ENCODE data around the gene HTR6. TPM values are rescaled to one million over a fixed set of nuclear protein-coding genes. Genes with fewer than 3 reads are reported as not detected.

Gene HTR6
- total and polyA plus RNA-seq, 2 of the 4 experiments (the other 2 are of a cell fraction), result not detected

DNA sequence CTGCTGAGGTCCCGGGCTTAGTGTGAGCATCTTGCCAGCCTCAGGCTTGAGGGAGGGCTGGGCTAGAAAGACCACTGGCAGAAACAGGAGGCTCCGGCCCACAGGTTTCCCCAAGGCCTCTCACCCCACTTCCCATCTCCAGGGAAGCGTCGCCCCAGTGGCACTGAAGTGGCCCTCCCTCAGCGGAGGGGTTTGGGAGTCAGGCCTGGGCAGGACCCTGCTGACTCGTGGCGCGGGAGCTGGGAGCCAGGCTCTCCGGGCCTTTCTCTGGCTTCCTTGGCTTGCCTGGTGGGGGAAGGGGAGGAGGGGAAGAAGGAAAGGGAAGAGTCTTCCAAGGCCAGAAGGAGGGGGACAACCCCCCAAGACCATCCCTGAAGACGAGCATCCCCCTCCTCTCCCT is 7.2 kb upstream of the HTR6 start:
- TF ChIP-seq SMC3 (IDR thresholded peaks at IDR 0.05; ENCODE audit: low read depth, low read length) (no peak), CHD1 (IDR thresholded peaks at IDR 0.05; ENCODE audit: low read depth, low read length) (no peak), RFX5 (IDR thresholded peaks at IDR 0.05; ENCODE audit: low read depth, low read length) (no peak)
- ATAC-seq (ENCODE audit: low read depth) (no peak), DNase-seq (no peak)
- Histone ChIP-seq H2AFZ (replicated peaks; ENCODE audit: low read length, poor library complexity) (peak overlapping the region; percentile 29), H3K4ac (ENCODE audit: low read depth, low read length) (no peak overlapping the region), H2BK20ac (ENCODE audit: low read depth, low read length) (no peak overlapping the region), H3K9me1 (ENCODE audit: insufficient read depth, low read length) (peaks cover 6% of the 10 kb centered on the region), H2BK15ac (ENCODE audit: low read depth, low read length) (no peak overlapping the region), H3K56ac (ENCODE audit: extremely low read depth, insufficient read depth, low read length) (no peak overlapping the region), H4K20me1 (ENCODE audit: insufficient read depth, low read length) (peaks cover 30% of the 10 kb centered on the region), H3K9me3 (ENCODE audit: control insufficient read depth, insufficient read depth, low read length) (no peaks in the 10 kb centered on the region), H3K4me2 (ENCODE audit: low read depth, low read length) (no peak overlapping the region), H2AK9ac (replicated peaks; ENCODE audit: low read depth, low read length, poor library complexity) (no peak overlapping the region), H3K14ac (replicated peaks; ENCODE audit: low read depth, low read length) (no peak overlapping the region), H3K4me1 (ENCODE audit: control insufficient read depth, insufficient read depth, low read length) (peaks cover 1% of the 10 kb centered on the region; the same call in 1 of the 2 replicates), H3K23ac (ENCODE audit: low read depth, low read length) (no peak overlapping the region), H2BK5ac (ENCODE audit: low read depth, low read length, poor library complexity, severe bottlenecking) (no peak overlapping the region), H4K8ac (ENCODE audit: low read depth in 2 of 2, low read length in 2 of 2) (no peak overlapping the region), H3K27ac (ENCODE audit: insufficient read depth, low read length) (no peak overlapping the region), H3K79me1 (ENCODE audit: low read depth in 1 of 2, low read length in 2 of 2) (peaks cover 0 to 16% of the 10 kb centered on the region in 2 experiments; a peak in 1 of 4 replicates), H3K36me3 (ENCODE audit: control insufficient read depth, insufficient read depth, low read length) (peaks cover 23% of the 10 kb centered on the region; the same call in 1 of the 2 replicates), H4K5ac (ENCODE audit: low read depth, low read length) (no peak overlapping the region), H3K27me3 (ENCODE audit: control insufficient read depth, insufficient read depth, low read length) (peaks cover 2% of the 10 kb centered on the region; the same call in 1 of the 2 replicates), H2BK120ac (ENCODE audit: low read depth, low read length) (no peak overlapping the region), H2AK5ac (ENCODE audit: low read depth, low read length) (no peak overlapping the region), H3K9ac (ENCODE audit: low read depth, low read length) (no peak overlapping the region), H4K91ac (ENCODE audit: insufficient read depth, low read depth, low read length) (no peak overlapping the region), H3K4me3 (ENCODE audit: insufficient read depth, low read depth, low read length) (no peak overlapping the region), H3K18ac (ENCODE audit: low read depth, low read length) (no peak overlapping the region)
- WGBS, 2 experiments (ENCODE audit: extremely low coverage in 2 of 2, insufficient read length in 1 of 2), result no CpG with 5 or more reads among the region's 10 CpGs
- ChIA-PET POLR2A (ENCODE audit: unreplicated experiment) (no interaction called here), CTCF (no interaction called here)
- dilution Hi-C loops (cut with HindIII; ENCODE audit: low sequenced_read_pairs, unreplicated experiment) (no loop called here), intact Hi-C loops (cut with micrococcal nuclease) (no loop called here), in situ Hi-C loops (cut with MboI; ENCODE audit: low sequenced_read_pairs) (no loop called here)
- TSS peak; percentile 95 for BruUV-seq (replicated peaks)
